GM21447 (cell line): ENCODE measurements around the gene TRABD2B.

Experiments used
- ATAC-seq: cut with Tn5 transposase; IDR thresholded peaks from one replicate; pipeline ENCODE4 v1.9.1; 2021; ENCODE audit not compliant: unreplicated experiment

The TRABD2B gene

GRCh38 chr1:48022306-48022705 is 25.1 kb upstream of the TRABD2B start:
- no peak for ATAC-seq

GRCh38 chr1:48021792-48022191 is 24.6 kb upstream of the TRABD2B start:
- no peak for ATAC-seq

GRCh38 chr1:48019714-48020315 is 22.6 kb upstream of the TRABD2B start:
- ATAC-seq, result no peak

- ATAC-seq, result no peak
These were observed 21.6 kb upstream of the TRABD2B start for GRCh38 chr1:48018799-48019198.

- ATAC-seq, result no peak
These were observed 20.5 kb upstream of the TRABD2B start for GRCh38 chr1:48017716-48018115.

- ATAC-seq, result no peak
These were observed 19.3 kb upstream of the TRABD2B start for GRCh38 chr1:48016515-48016914.

GRCh38 chr1:48013270-48013669 is 16.1 kb upstream of the TRABD2B start:
- no peak for ATAC-seq

- ATAC-seq, result no peak
These were observed 9.9 kb upstream of the TRABD2B start for GRCh38 chr1:48007047-48007446.

- ATAC-seq, result no peak
These were observed 9.1 kb upstream of the TRABD2B start for GRCh38 chr1:48006264-48006663.

- no peak for ATAC-seq
These were observed 8.3 kb upstream of the TRABD2B start for GRCh38 chr1:48005253-48006117.

- ATAC-seq, result no peak
These were observed 6.8 kb upstream of the TRABD2B start for GRCh38 chr1:48003741-48004531.

- ATAC-seq, result no peak
These were observed 5.0 kb upstream of the TRABD2B start for GRCh38 chr1:48002142-48002541.

GRCh38 chr1:48001696-48002095 is 4.5 kb upstream of the TRABD2B start:
- ATAC-seq, result no peak

GRCh38 chr1:48000883-48001282 is 3.7 kb upstream of the TRABD2B start:
- ATAC-seq, result no peak

- no peak for ATAC-seq
These were observed 1.9 kb upstream of the TRABD2B start for GRCh38 chr1:47999097-47999496.

- no peak for ATAC-seq
These were observed 1.3 kb upstream of the TRABD2B start for GRCh38 chr1:47998396-47998990.

GRCh38 chr1:47996406-47997226 is 569 bp downstream of the TRABD2B start:
- no peak for ATAC-seq

GRCh38 chr1:47996060-47996405 is 1.2 kb downstream of the TRABD2B start:
- ATAC-seq, result no peak

GRCh38 chr1:47995306-47996050 is 1.7 kb downstream of the TRABD2B start:
- ATAC-seq, result no peak
